ENCODE results near the gene MRPS33.
"Not testable (repeated sequence)": the region's sequence is repeated elsewhere in the genome, so short reads cannot be mapped to it uniquely, and the experiment has no call there.

The MRPS33 gene

GRCh38 chr7:140966561-140967233 lies 48.1 kb downstream of the MRPS33 start:
- FAIRE-seq, result no peak
- no peak for DNase-seq (ENCODE audit: insufficient read length, low spot score)
- no peak for TF ChIP-seq POU2F2 (IDR thresholded peaks at IDR 0.05; ENCODE audit: low read depth, low read length)

DNA sequence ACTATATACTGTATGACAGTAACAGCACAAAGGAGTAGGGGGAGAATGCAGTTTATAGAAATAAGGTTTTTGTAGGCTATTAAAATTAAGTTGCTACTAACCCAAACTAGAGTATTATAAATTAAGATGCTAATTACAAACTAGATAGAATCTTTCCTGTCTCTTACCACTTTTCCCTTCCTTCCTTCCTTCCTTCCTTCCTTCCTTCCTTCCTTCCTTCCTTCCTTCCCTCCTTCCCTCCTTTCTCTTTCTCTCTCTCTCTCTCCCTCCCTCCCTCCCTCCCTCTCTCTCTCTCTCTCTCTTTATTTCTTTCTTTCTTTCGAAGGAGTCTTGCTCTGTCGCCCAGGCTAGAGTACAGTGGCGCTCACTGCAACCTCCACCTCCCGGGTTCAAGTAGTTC lies 53.6 kb downstream of the MRPS33 start:
- DNase-seq (ENCODE audit: insufficient read length, low spot score), result no peak
- no peak for TF ChIP-seq POU2F2 (IDR thresholded peaks at IDR 0.05; ENCODE audit: low read depth, low read length)
- TF ChIP-seq TAF1 (IDR thresholded peaks at IDR 0.05; ENCODE audit: low read depth, low read length), result no peak
- no peak for FAIRE-seq

DNA sequence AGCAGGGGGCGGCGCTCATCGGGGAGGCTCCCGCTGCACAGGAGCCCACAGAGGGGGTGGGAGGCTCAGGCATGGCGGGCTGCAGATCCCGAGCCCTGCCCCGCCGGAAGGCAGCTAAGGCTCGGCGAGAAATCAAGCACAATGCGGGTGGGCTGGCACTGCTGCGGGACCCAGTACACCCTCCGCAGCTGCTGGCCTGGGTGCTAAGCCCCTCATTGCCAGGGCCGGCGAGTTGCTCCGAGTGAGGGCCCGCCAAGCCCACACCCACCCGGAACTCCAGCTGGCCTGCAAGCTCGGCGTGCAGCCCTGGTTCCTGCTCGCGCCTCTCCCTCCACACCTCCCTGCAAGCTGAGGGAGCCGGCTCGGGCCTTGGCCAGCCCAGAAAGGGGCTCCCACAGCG lies 57.8 kb downstream of the MRPS33 start:
- not testable (repeated sequence) for DNase-seq (ENCODE audit: insufficient read length, low spot score); FAIRE-seq

Data from GM12891 (cell line).